Measurements from ENCODE around the gene RAMP2.

Gene RAMP2

GRCh38 chr17:42744806-42745617 is 16.0 kb upstream of the RAMP2 start, which contains the start of gene EZH1 (continued):
- TF ChIP-seq ZNF558 (tag by site-specific recombination; IDR thresholded peaks at IDR 0.05) (no peak), SP7 (tag by site-specific recombination; IDR thresholded peaks at IDR 0.05) (peak; percentile 49), ZNF561 (tag by site-specific recombination; IDR thresholded peaks at IDR 0.05; ENCODE audit: borderline replicate concordance) (peak; percentile 95), ZBTB11 (tag by site-specific recombination; conservative IDR thresholded peaks at IDR 0.05; ENCODE audit: low read depth) (no peak), ZNF280D (tag by site-specific recombination; IDR thresholded peaks at IDR 0.05) (no peak), KLF16 (tag by site-specific recombination; IDR thresholded peaks at IDR 0.05) (no peak), ZNF623 (tag by site-specific recombination; IDR thresholded peaks at IDR 0.05) (no peak), ZNF341 (tag by site-specific recombination; IDR thresholded peaks at IDR 0.05; ENCODE audit: low read depth) (peak; percentile 91), SP3 (tag by site-specific recombination; IDR thresholded peaks at IDR 0.05) (peak; percentile 83), KLF7 (tag by site-specific recombination; IDR thresholded peaks at IDR 0.05; ENCODE audit: borderline replicate concordance) (0 out of 2 replicates have a peak, but pooled peaks have one; percentile 2), KLF1 (tag by site-specific recombination; IDR thresholded peaks at IDR 0.05) (peak; percentile 70), AEBP2 (tag by site-specific recombination; IDR thresholded peaks at IDR 0.05; ENCODE audit: borderline replicate concordance) (no peak), ZNF16 (tag by site-specific recombination; IDR thresholded peaks at IDR 0.05; ENCODE audit: low read depth) (no peak), ZNF664 (tag by site-specific recombination; IDR thresholded peaks at IDR 0.05) (no peak), ZNF704 (tag by site-specific recombination; IDR thresholded peaks at IDR 0.05) (no peak), ZNF830 (tag by site-specific recombination; IDR thresholded peaks at IDR 0.05; ENCODE audit: low read depth) (no peak), ZNF19 (tag by site-specific recombination; IDR thresholded peaks at IDR 0.05; ENCODE audit: low read depth) (no peak), ZSCAN4 (tag by site-specific recombination; IDR thresholded peaks at IDR 0.05) (0 out of 2 replicates have a peak, but pooled peaks have one; percentile 11), INSM2 (tag by site-specific recombination; IDR thresholded peaks at IDR 0.05) (no peak), ZBTB20 (tag by site-specific recombination; IDR thresholded peaks at IDR 0.05) (peak; percentile 82), ZNF747 (tag by site-specific recombination; IDR thresholded peaks at IDR 0.05) (no peak), REST (tag by site-specific recombination; IDR thresholded peaks at IDR 0.05) (0 out of 2 replicates have a peak, but pooled peaks have one; percentile 29), GLIS2 (tag by site-specific recombination; IDR thresholded peaks at IDR 0.05) (peak; percentile 42; the same call in 1 of the 2 replicates)

Data from HEK293 (cell line).